Natural killer cell (primary cell): ENCODE data around the gene RAB21. TPM values are rescaled to one million over a fixed set of nuclear protein-coding genes. Genes with fewer than 3 reads are reported as not detected.

Experiments
- ATAC-seq, 3 donors: fragments of 150-1000 bp in 2 of 3; fragments of 200-7000 bp in 1 of 3; cut with Tn5 transposase; 1 replicate in 1 of 3; 2 replicates in 2 of 3; pipeline ENCODE4 v1.10.0; 2021; ENCODE audit warnings: mild to moderate bottlenecking in 2 of 3, moderate library complexity in 2 of 3
- DNase-seq, 2 donors: peaks; one replicate each; pipeline versions ENCODE4 v3.0.0 to v3.0.0-alpha.2; 2013 to 2021; ENCODE audit warnings: mixed read lengths in 1 of 2
- H3K27ac ChIP-seq: one replicate; pipeline ENCODE4 v1.5.1; 2013; ENCODE audit warnings: mild to moderate bottlenecking, low read length
- H3K27me3 ChIP-seq: one replicate; pipeline ENCODE4 v1.6.1; 2013; ENCODE audit warnings: low read length; ENCODE audit not compliant: control insufficient read depth, insufficient read depth
- H3K36me3 ChIP-seq: one replicate; pipeline ENCODE4 v1.6.1; 2013; ENCODE audit warnings: low read length; ENCODE audit not compliant: control insufficient read depth, insufficient read depth
- H3K4me1 ChIP-seq: one replicate; pipeline ENCODE4 v1.6.1; 2013; ENCODE audit warnings: low read length; ENCODE audit not compliant: control insufficient read depth, insufficient read depth
- H3K4me3 ChIP-seq: one replicate; pipeline ENCODE4 v1.5.1; 2013; ENCODE audit warnings: low read length
- H3K9me3 ChIP-seq: one replicate; pipeline ENCODE4 v1.6.1; 2013; ENCODE audit warnings: low read length; ENCODE audit not compliant: control insufficient read depth, insufficient read depth
- H3K27ac Mint-ChIP-seq, 2 donors: one replicate each; pipeline ENCODE4 v1.8.0; 2022; ENCODE audit warnings: mild to moderate bottlenecking in 2 of 2, mixed read lengths in 2 of 2, moderate library complexity in 1 of 2
- H3K27me3 Mint-ChIP-seq, 2 donors: one replicate each; pipeline ENCODE4 v1.8.0; 2022; ENCODE audit warnings: low read depth in 2 of 2, mixed read lengths in 2 of 2
- H3K36me3 Mint-ChIP-seq: one replicate; pipeline ENCODE4 v1.8.0; 2022; ENCODE audit warnings: mixed read lengths
- H3K4me1 Mint-ChIP-seq, 2 donors: one replicate each; pipeline ENCODE4 v1.8.0; 2022; ENCODE audit warnings: mixed read lengths in 2 of 2
- H3K4me3 Mint-ChIP-seq: one replicate; pipeline ENCODE4 v1.8.0; 2022; ENCODE audit warnings: mild to moderate bottlenecking, moderate library complexity, mixed read lengths
- H3K9me3 Mint-ChIP-seq, 2 donors: one replicate each; pipeline ENCODE4 v1.8.0; 2022; ENCODE audit warnings: mixed read lengths in 2 of 2
- CTCF ChIP-seq: fragments of 200-600 bp; IDR thresholded peaks from one replicate; pipeline ENCODE4 v1.8.0; 2022; ENCODE audit warnings: antibody characterized with exemption
- WGBS: methylation state at CpG from one replicate; pipeline ENCODE4 v1.1.7; 2013; ENCODE audit warnings: missing lambda C conversion rate; ENCODE audit not compliant: insufficient coverage; 5-methylcytosine and 5-hydroxymethylcytosine counted together
- intact Hi-C: fragments of 100-400 bp; cut with micrococcal nuclease; formaldehyde crosslinking; loops from one replicate; pipeline ENCODE4 v1.14.2; 2022
- total RNA-seq, 4 donors: library from RNA; stranded (reverse); fragments of 120-200 nt in 1 of 4; gene quantifications; one replicate each; pipeline versions ENCODE4 v1.2.3 to v1.2.4, GENCODE V29; 2013 to 2022

The RAB21 gene
- total RNA-seq, 3 donors from 2014 or later (not counting 1 experiment from before 2014, with no cell fraction given): 62.5 to 84.9 (median 68.7) TPM

- H3K4me3 Mint-ChIP-seq: no peak overlapping the region
- H3K4me1 ChIP-seq: no peaks in the 10 kb centered on the region
- H3K9me3 Mint-ChIP-seq: no peaks in the 10 kb centered on the region
- H3K36me3 Mint-ChIP-seq: no peaks in the 10 kb centered on the region
- WGBS: 51% methylated on average over 3 of the region's 4 CpGs
- H3K36me3 ChIP-seq: no peaks in the 10 kb centered on the region
- H3K4me3 ChIP-seq: no peak overlapping the region
- intact Hi-C loops: loop anchor here (1.0 to 5.0 kb wide), 3 partner anchors 110 to 1015 kb away; no protein-coding TSS in a partner anchor
- DNase-seq (peak in 1 of 2 donors; percentile 80), ATAC-seq (peak; percentile 74 to 94 (median 92))
- H3K27me3 ChIP-seq: peaks cover 5% of the 10 kb centered on the region
- H3K4me1 Mint-ChIP-seq: no peaks in the 10 kb centered on the region
- peaks cover 16 to 25% of the 10 kb centered on the region in 2 donors for H3K27me3 Mint-ChIP-seq
- peak; percentile 75 for TF ChIP-seq CTCF
- H3K27ac ChIP-seq: no peak overlapping the region
- no peak overlapping the region for H3K27ac Mint-ChIP-seq
- H3K9me3 ChIP-seq: no peaks in the 10 kb centered on the region
Measured at GRCh38 chr12:71746974-71747611, 7.6 kb upstream of the RAB21 start.

- peaks cover 8% of the 10 kb centered on the region for H3K27me3 ChIP-seq
- DNase-seq: no peak
- no peaks in the 10 kb centered on the region for H3K4me1 Mint-ChIP-seq
- no peaks in the 10 kb centered on the region for H3K36me3 Mint-ChIP-seq
- H3K4me3 ChIP-seq: no peak overlapping the region
- no peak overlapping the region for H3K27ac Mint-ChIP-seq
- ATAC-seq: no peak
- no peaks in the 10 kb centered on the region for H3K4me1 ChIP-seq
- H3K36me3 ChIP-seq: no peaks in the 10 kb centered on the region
- TF ChIP-seq CTCF: no peak
- WGBS: 77% methylated on average over 4 of the region's 5 CpGs
- H3K27me3 Mint-ChIP-seq: peaks cover 20 to 25% of the 10 kb centered on the region in 2 donors
- H3K9me3 Mint-ChIP-seq: no peaks in the 10 kb centered on the region
- intact Hi-C loops: loop anchor here (5.0 kb wide), 1 partner anchor 1016 kb away; no protein-coding TSS in a partner anchor
- H3K27ac ChIP-seq: no peak overlapping the region
- no peak overlapping the region for H3K4me3 Mint-ChIP-seq
- no peaks in the 10 kb centered on the region for H3K9me3 ChIP-seq
Measured at GRCh38 chr12:71748081-71748850, 6.4 kb upstream of the RAB21 start.

- peaks cover 6% of the 10 kb centered on the region for H3K4me1 ChIP-seq
- H3K27ac Mint-ChIP-seq: no peak overlapping the region
- no peak for DNase-seq
- 100% methylated on average over 1 of the region's 1 CpG for WGBS
- H3K4me3 Mint-ChIP-seq: no peak overlapping the region
- intact Hi-C loops: loop anchor here (5.0 kb wide), 1 partner anchor 1017 kb away; no protein-coding TSS in a partner anchor
- H3K27me3 ChIP-seq: peaks cover 8% of the 10 kb centered on the region
- no peaks in the 10 kb centered on the region for H3K9me3 Mint-ChIP-seq
- no peak for TF ChIP-seq CTCF
- no peaks in the 10 kb centered on the region for H3K36me3 ChIP-seq
- H3K36me3 Mint-ChIP-seq: no peaks in the 10 kb centered on the region
- ATAC-seq: no peak
- no peak overlapping the region for H3K4me3 ChIP-seq
- H3K9me3 ChIP-seq: no peaks in the 10 kb centered on the region
- no peak overlapping the region for H3K27ac ChIP-seq
- peaks cover 20 to 25% of the 10 kb centered on the region in 2 donors for H3K27me3 Mint-ChIP-seq
- peaks cover 7 to 9% of the 10 kb centered on the region in 2 donors for H3K4me1 Mint-ChIP-seq
Measured at GRCh38 chr12:71749666-71750065, 5.0 kb upstream of the RAB21 start.
